Gastroesophageal sphincter (tissue), 4 donors: Measurements from ENCODE around the gene HLA-DPB1. TPM values are rescaled to one million over a fixed set of nuclear protein-coding genes. Genes with fewer than 3 reads are reported as not detected.

Source experiments
- ATAC-seq: fragments of 150-250 bp; one replicate; pipeline ENCODE4 v1.9.1; 2016; ENCODE audit warnings: mild to moderate bottlenecking, moderate library complexity
- H3K27ac ChIP-seq, 4 donors: fragments of 200-600 bp; sonication (generic) in 3 of 4; 1 replicate in 3 of 4; 2 replicates in 1 of 4; pipeline ENCODE4 v1.5.1; 2016 to 2019
- H3K27me3 ChIP-seq: fragments of 200-600 bp; sonication (generic); one replicate; pipeline ENCODE4 v1.5.1; 2019
- H3K36me3 ChIP-seq, 2 donors: fragments of 200-600 bp; sonication (generic); one replicate each; pipeline ENCODE4 v1.5.1; 2019; ENCODE audit warnings: control low read depth in 1 of 2
- H3K4me1 ChIP-seq, 3 donors: fragments of 200-600 bp; sonication (generic); 1 replicate in 2 of 3; 2 replicates in 1 of 3; pipeline ENCODE4 v1.5.1; 2016 to 2019; ENCODE audit warnings: control low read depth in 2 of 3
- H3K4me3 ChIP-seq, 2 donors: fragments of 200-600 bp; sonication (generic); one replicate each; pipeline ENCODE4 v1.5.1; 2019; ENCODE audit warnings: mild to moderate bottlenecking in 1 of 2, moderate library complexity in 1 of 2
- H3K9me3 ChIP-seq, 3 donors: fragments of 200-600 bp; sonication (generic); one replicate each; pipeline ENCODE4 v1.5.1; 2017 to 2019; ENCODE audit warnings: control low read depth in 2 of 3
- CTCF ChIP-seq, 4 experiments: fragments of 200-600 bp in 2 of 4; fragments of 450-650 bp in 2 of 4; sonication (generic) in 1 of 4; IDR thresholded peaks; one replicate each; pipeline ENCODE4 v1.5.1; 2017 to 2019; ENCODE audit warnings: antibody characterized with exemption in 4 of 4, mild to moderate bottlenecking in 2 of 4, moderate library complexity in 2 of 4
- EP300 ChIP-seq: sonication (generic); formaldehyde crosslinking; IDR thresholded peaks from one replicate; pipeline ENCODE4 v1.6.1; 2017; ENCODE audit warnings: antibody characterized with exemption, mild to moderate bottlenecking
- POLR2A ChIP-seq, 2 donors: fragments of 450-650 bp; IDR thresholded peaks; one replicate each; pipeline ENCODE4 v1.6.1; 2017; ENCODE audit warnings: antibody characterized with exemption in 2 of 2, mild to moderate bottlenecking in 2 of 2, moderate library complexity in 1 of 2
- POLR2AphosphoS5 ChIP-seq: sonication (generic); formaldehyde crosslinking; IDR thresholded peaks from one replicate; pipeline ENCODE4 v1.6.1; 2017; ENCODE audit warnings: antibody characterized with exemption
- WGBS, 2 donors: methylation state at CpG; one replicate each; pipeline ENCODE4 v1.1.5; 2018; ENCODE audit warnings: low coverage in 1 of 2; 5-methylcytosine and 5-hydroxymethylcytosine counted together
- total RNA-seq, 4 donors: library from RNA; depleted of rRNA; stranded (reverse); fragments of >200 nt; gene quantifications; one replicate each; pipeline ENCODE4 v1.1.0, GENCODE V29; 2016

The HLA-DPB1 gene
- total RNA-seq, 4 donors from 2014 or later: 32.1 to 86.3 (median 66.9) TPM

DNA sequence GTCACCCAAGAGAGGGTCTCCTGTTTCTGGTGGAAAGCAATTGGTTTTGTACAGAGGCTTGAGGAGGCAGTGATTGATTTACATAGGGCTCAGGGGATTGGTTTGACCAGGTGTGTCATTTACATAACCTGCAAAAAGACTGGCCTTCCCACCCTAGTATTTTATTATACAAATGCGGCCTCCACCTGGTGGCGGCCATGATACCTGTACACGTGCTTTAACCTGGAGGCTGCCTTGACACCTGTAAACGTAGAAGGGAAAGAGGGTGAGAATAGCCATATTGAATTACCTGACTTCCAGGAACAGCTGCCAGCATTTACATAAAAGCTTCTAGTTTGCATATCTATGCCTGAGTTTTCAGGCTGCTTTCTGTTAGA, 48.7 kb downstream of the HLA-DPB1 start:
- 87 to 93% methylated on average over 3 to 4 of the region's 4 CpGs for WGBS, 2 donors
- TF ChIP-seq POLR2A (IDR thresholded peaks at IDR 0.05) (no peak), POLR2AphosphoS5 (no peak), CTCF (IDR thresholded peaks at IDR 0.05) (no peak), EP300 (no peak)
- H3K27me3 ChIP-seq: peaks cover 33% of the 10 kb centered on the region
- no peak overlapping the region for H3K4me3 ChIP-seq
- H3K27ac ChIP-seq: no peak overlapping the region
- no peaks in the 10 kb centered on the region for H3K4me1 ChIP-seq
- H3K36me3 ChIP-seq: no peaks in the 10 kb centered on the region
- peaks cover 0 to 10% (median 0%) of the 10 kb centered on the region in 3 donors for H3K9me3 ChIP-seq
- ATAC-seq: no peak

DNA sequence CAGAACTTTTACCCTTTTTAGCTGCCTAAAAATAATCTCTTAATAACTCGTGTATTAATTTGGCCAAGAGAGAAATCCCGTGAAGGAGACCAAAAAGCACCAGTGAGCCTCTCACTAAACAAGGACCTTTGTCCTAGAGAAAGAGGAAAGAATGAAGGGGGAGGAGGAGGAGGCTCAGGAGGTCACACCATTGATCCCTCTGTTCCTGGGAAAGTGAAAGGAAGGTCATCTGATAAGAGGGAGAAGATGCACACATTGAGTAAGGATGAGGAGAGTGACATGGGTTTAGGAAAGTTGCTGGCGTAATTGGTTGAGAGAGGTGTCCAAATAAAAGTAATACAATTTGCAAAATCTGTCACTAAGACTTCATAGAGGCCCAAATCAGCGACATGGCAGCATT, 49.2 kb downstream of the HLA-DPB1 start:
- H3K27me3 ChIP-seq: peaks cover 33% of the 10 kb centered on the region
- 67 to 88% methylated on average over 2 to 3 of the region's 4 CpGs for WGBS, 2 donors
- no peak for ATAC-seq
- no peaks in the 10 kb centered on the region for H3K36me3 ChIP-seq
- peaks cover 0 to 10% (median 0%) of the 10 kb centered on the region in 3 donors for H3K9me3 ChIP-seq
- no peak overlapping the region for H3K4me3 ChIP-seq
- H3K27ac ChIP-seq: no peak overlapping the region
- TF ChIP-seq POLR2AphosphoS5: no peak
- no peaks in the 10 kb centered on the region for H3K4me1 ChIP-seq

- WGBS, 2 donors: 50 to 64% methylated on average over 1 to 4 of the region's 5 CpGs
- peak; percentile 71 for ATAC-seq
Observed at GRCh38 chr6:33126101-33126714, 50.4 kb downstream of the HLA-DPB1 start.

GRCh38 chr6:33128318-33128717, 52.5 kb downstream of the HLA-DPB1 start:
- H3K27me3 ChIP-seq: peaks cover 29% of the 10 kb centered on the region
- TF ChIP-seq POLR2A (IDR thresholded peaks at IDR 0.05) (no peak), EP300 (no peak), POLR2AphosphoS5 (no peak), CTCF (IDR thresholded peaks at IDR 0.05) (no peak)
- H3K4me3 ChIP-seq: no peak overlapping the region
- 54% methylated on average over 3 of the region's 3 CpGs; no CpG with 5 or more reads in 1 of the 2 donors for WGBS, 2 donors
- no peaks in the 10 kb centered on the region for H3K4me1 ChIP-seq
- no peaks in the 10 kb centered on the region for H3K36me3 ChIP-seq
- peaks cover 0 to 10% (median 0%) of the 10 kb centered on the region in 3 donors for H3K9me3 ChIP-seq
- no peak overlapping the region for H3K27ac ChIP-seq
- no peak for ATAC-seq

More at GRCh38 chr6:33126101-33126714, 50.4 kb downstream of the HLA-DPB1 start:
- Histone ChIP-seq H3K27me3 (peaks cover 29% of the 10 kb centered on the region), H3K4me1 (no peaks in the 10 kb centered on the region), H3K36me3 (no peaks in the 10 kb centered on the region), H3K27ac (no peak overlapping the region), H3K4me3 (no peak overlapping the region), H3K9me3 (peaks cover 0 to 10% (median 0%) of the 10 kb centered on the region in 3 donors)
- TF ChIP-seq EP300 (no peak), CTCF (IDR thresholded peaks at IDR 0.05) (peak; percentile 25 to 52 (median 31))

GRCh38 chr6:33132081-33132524, 56.3 kb downstream of the HLA-DPB1 start:
- H3K4me3 ChIP-seq: no peak overlapping the region
- H3K4me1 ChIP-seq: no peaks in the 10 kb centered on the region
- H3K9me3 ChIP-seq: no peaks in the 10 kb centered on the region
- H3K27me3 ChIP-seq: peaks cover 28% of the 10 kb centered on the region
- 64 to 77% methylated on average over 4 to 8 of the region's 8 CpGs for WGBS, 2 donors
- no peak for ATAC-seq
- H3K27ac ChIP-seq: no peak overlapping the region
- TF ChIP-seq POLR2AphosphoS5 (no peak), EP300 (no peak), CTCF (IDR thresholded peaks at IDR 0.05) (no peak), POLR2A (IDR thresholded peaks at IDR 0.05) (no peak)
- H3K36me3 ChIP-seq: no peaks in the 10 kb centered on the region
